HepG2 (cell line): Measurements from ENCODE around the gene FBXL13. TPM values are rescaled to one million over a fixed set of nuclear protein-coding genes. Genes with fewer than 3 reads are reported as not detected.

Source experiments
- ATAC-seq: fragments of 200-7000 bp; cut with Tn5 transposase; 3 replicates; pipeline ENCODE4 v1.9.1; 2020; ENCODE audit warnings: mild to moderate bottlenecking, moderate library complexity
- BruUV-seq: library from RNA; stranded (reverse); fragments of 400-500 nt; replicated peaks from 2 replicates; lab custom pipeline; 2021; lab: Mats Ljungman, UMichigan
- CTCF ChIA-PET: fragments of 300-600 bp; formaldehyde crosslinking; extraction: SDS; loops from one replicate; lab custom pipeline; 2021; ENCODE audit warnings: low total read pairs, inconsistent platforms, low intra/inter-chr PET ratio; lab: Yijun Ruan, JAX
- POLR2A ChIA-PET: fragments of 350-600 bp; sonication (Branson Sonifier 250); formaldehyde crosslinking; loops from one replicate; lab custom pipeline; 2020; ENCODE audit warnings: antibody characterized with exemption, inconsistent platforms; lab: Yijun Ruan, JAX
- DNase-seq: peaks from one replicate; pipeline ENCODE4 v3.0.0-alpha.2; 2015; ENCODE audit warnings: low spot score
- FAIRE-seq: peaks from 3 replicates; lab custom pipeline; 2011; peaks lifted over from hg19 to GRCh38; lab: Jason Lieb, UNC
- H2AFZ ChIP-seq: one replicate; pipeline ENCODE4 v1.6.1; 2011; ENCODE audit warnings: low read length, inconsistent platforms
- H3K27ac ChIP-seq: fragments of 300-600 bp; 3 replicates; pipeline ENCODE4 v1.8.0; 2011; ENCODE audit warnings: mixed run types, mild to moderate bottlenecking, mixed read lengths, low read length, inconsistent platforms; ENCODE audit not compliant: insufficient read depth; ENCODE audit errors: extremely low read length
- H3K27me3 ChIP-seq, 2 experiments: fragments of 200-600 bp in 1 of 2; 2 replicates in 1 of 2; 3 replicates in 1 of 2; pipeline versions ENCODE4 v1.6.0 to v1.8.0; 2011; ENCODE audit warnings: low read length in 2 of 2, mild to moderate bottlenecking in 2 of 2, moderate library complexity in 2 of 2, inconsistent platforms in 1 of 2; ENCODE audit not compliant: insufficient read depth in 2 of 2, control insufficient read depth in 1 of 2
- H3K36me3 ChIP-seq, 2 experiments: fragments of 200-600 bp in 1 of 2; replicated peaks in 1 of 2; 2 replicates in 1 of 2; 3 replicates in 1 of 2; pipeline versions ENCODE4 v1.5.1 to v1.8.0; 2011; ENCODE audit warnings: low read length in 2 of 2, inconsistent platforms in 1 of 2; ENCODE audit not compliant: insufficient read depth in 2 of 2, control insufficient read depth in 1 of 2
- H3K4me1 ChIP-seq: 2 replicates; pipeline ENCODE4 v1.5.1; 2012; ENCODE audit warnings: low read length, inconsistent platforms; ENCODE audit not compliant: insufficient read depth
- H3K4me2 ChIP-seq: 2 replicates; pipeline ENCODE4 v1.6.0; 2011; ENCODE audit warnings: low read depth, low read length, inconsistent platforms
- H3K4me3 ChIP-seq, 3 experiments: fragments of 200-600 bp in 1 of 3; sonication (generic), shearing (Covaris generic) in 1 of 3; replicated peaks in 1 of 3; 2 replicates each; pipeline ENCODE4 v1.5.1; 2011 to 2016; ENCODE audit warnings: low read length in 3 of 3, inconsistent platforms in 2 of 3, low read depth in 2 of 3, mild to moderate bottlenecking in 2 of 3, control low read depth in 1 of 3, mixed read lengths in 1 of 3; ENCODE audit not compliant: insufficient read depth in 1 of 3
- H3K79me2 ChIP-seq: one replicate; pipeline ENCODE4 v1.6.1; 2011; ENCODE audit warnings: low read length, inconsistent platforms; ENCODE audit not compliant: insufficient read depth
- H3K9ac ChIP-seq: 2 replicates; pipeline ENCODE4 v1.6.0; 2011; ENCODE audit warnings: mild to moderate bottlenecking, low read depth, low read length, inconsistent platforms; ENCODE audit not compliant: insufficient read depth
- H3K9me3 ChIP-seq: 2 replicates; pipeline ENCODE4 v1.5.1; 2012; ENCODE audit warnings: mild to moderate bottlenecking, low read length
- H4K20me1 ChIP-seq: 2 replicates; pipeline ENCODE4 v1.6.0; 2011; ENCODE audit warnings: inconsistent platforms, mild to moderate bottlenecking, low read length, moderate library complexity; ENCODE audit not compliant: insufficient read depth
- AKAP8 ChIP-seq: sonication (generic); formaldehyde crosslinking; IDR thresholded peaks from 2 replicates; pipeline ENCODE4 v1.5.1; 2020; ENCODE audit warnings: mild to moderate bottlenecking, missing genetic modification reagents
- DNMT3B ChIP-seq: conservative IDR thresholded peaks from 2 replicates; pipeline ENCODE4 v1.6.1; 2016; ENCODE audit warnings: missing biosample characterization, control low read depth
- HNF1A ChIP-seq, 2 experiments: sonication (generic) in 1 of 2; formaldehyde crosslinking in 1 of 2; IDR thresholded peaks; 2 replicates each; pipeline versions ENCODE4 v1.4.0 to v1.6.1; 2016 to 2020; ENCODE audit warnings: borderline replicate concordance in 1 of 2, low read depth in 1 of 2, mild to moderate bottlenecking in 1 of 2, missing genetic modification reagents in 1 of 2
- KLF12 ChIP-seq: sonication (generic); formaldehyde crosslinking; IDR thresholded peaks from 2 replicates; pipeline ENCODE4 v1.4.0; 2020; ENCODE audit warnings: missing genetic modification reagents, borderline replicate concordance
- MTF1 ChIP-seq: sonication (generic); formaldehyde crosslinking; IDR thresholded peaks from 2 replicates; pipeline ENCODE4 v1.5.0; 2020; ENCODE audit warnings: missing genetic modification reagents
- NR0B2 ChIP-seq: sonication (generic); formaldehyde crosslinking; IDR thresholded peaks from 2 replicates; pipeline ENCODE4 v1.4.0; 2020; ENCODE audit warnings: mild to moderate bottlenecking, missing genetic modification reagents
- ZFP36L1 ChIP-seq: sonication (generic); formaldehyde crosslinking; IDR thresholded peaks from 2 replicates; pipeline ENCODE4 v1.8.0; 2022; ENCODE audit warnings: mild to moderate bottlenecking, missing genetic modification reagents, moderate library complexity
- ZNF362 ChIP-seq: sonication (generic); formaldehyde crosslinking; IDR thresholded peaks from 2 replicates; pipeline ENCODE4 v1.4.0; 2020; ENCODE audit warnings: missing genetic modification reagents, mild to moderate bottlenecking, borderline replicate concordance
- ZNF501 ChIP-seq: sonication (generic); formaldehyde crosslinking; IDR thresholded peaks from 2 replicates; pipeline ENCODE4 v1.5.1; 2020; ENCODE audit warnings: mild to moderate bottlenecking, moderate library complexity, missing genetic modification reagents
- ZNF513 ChIP-seq: sonication (generic); formaldehyde crosslinking; conservative IDR thresholded peaks from 2 replicates; pipeline ENCODE4 v1.5.0; 2020; ENCODE audit warnings: missing genetic modification reagents
- ZNF660 ChIP-seq: sonication (generic); formaldehyde crosslinking; IDR thresholded peaks from 2 replicates; pipeline ENCODE4 v1.5.1; 2020; ENCODE audit warnings: mild to moderate bottlenecking, low read depth, missing genetic modification reagents, borderline replicate concordance
- ZNF800 ChIP-seq: sonication (generic); formaldehyde crosslinking; IDR thresholded peaks from 2 replicates; pipeline ENCODE4 v1.4.0; 2020; ENCODE audit warnings: missing genetic modification reagents
- WGBS: methylation state at CpG from one replicate; pipeline ENCODE4 v1.1.6; 2017; ENCODE audit warnings: low lambda C conversion rate; 5-methylcytosine and 5-hydroxymethylcytosine counted together
- in situ Hi-C: cut with HindIII; loops from 2 replicates; pipeline ENCODE4 v1.10.0; 2017; ENCODE audit warnings: low pct_unique_long_range_greater_than_20kb; ENCODE audit not compliant: extremely low pct_ligation_motif_present
- intact Hi-C: fragments of 100-400 bp; cut with micrococcal nuclease; formaldehyde crosslinking; loops from one replicate; pipeline ENCODE4 v1.10.0; 2022; ENCODE audit not compliant: unreplicated experiment
- polyA plus RNA-seq, 8 experiments: library from polyadenylated mRNA; depleted of rRNA in 3 of 8; stranded (reverse) in 7 of 8; unstranded in 1 of 8; fragments of >200 nt; fragmentation: Illumina TruSeq in 4 of 8; extraction: Trizol in 4 of 8; gene quantifications; 2 replicates each; pipeline versions ENCODE4 v1.2.1 to v1.2.3, GENCODE V29; 2011 to 2016; ENCODE audit warnings: low read depth in 4 of 8, missing spikeins in 1 of 8, mixed read lengths in 1 of 8; ENCODE audit not compliant: insufficient read depth in 1 of 8
- total RNA-seq, 5 experiments: library from RNA; depleted of rRNA; stranded (reverse); fragments of >200 nt; fragmentation: Illumina TruSeq; extraction: Trizol; gene quantifications; 2 replicates each; pipeline ENCODE4 v1.2.3, GENCODE V29; 2016; ENCODE audit warnings: low read depth in 1 of 5

Gene FBXL13
- total and polyA plus RNA-seq, 2 of the 13 experiments (the other 11 are each of a cell fraction or from before 2014, with no cell fraction given), result 0.24 to 0.77 TPM

GRCh38 chr7:102891693-102892261 is 182.8 kb downstream of the FBXL13 start:
- 93% methylated on average over 1 of the region's 1 CpG for whole genome bisulfite sequencing
- intact Hi-C loops, result no loop called here
- TF ChIP-seq AKAP8 (CRISPR knock-in tag), result no peak
- no peak for TF ChIP-seq NR0B2 (CRISPR knock-in tag)
- no peak for TF ChIP-seq ZNF513 (CRISPR knock-in tag)
- TF ChIP-seq ZNF660 (CRISPR knock-in tag), result no peak
- TF ChIP-seq KLF12 (CRISPR knock-in tag), result no peak
- no peak for TF ChIP-seq DNMT3B (CRISPR knock-in tag)
- TF ChIP-seq MTF1, result no peak
- TF ChIP-seq HNF1A (IDR thresholded peaks at IDR 0.05; ENCODE audit: low read depth), result no peak
- TF ChIP-seq HNF1A (CRISPR knock-in tag; IDR thresholded peaks at IDR 0.05; ENCODE audit: borderline replicate concordance), result no peak
- no peak for TF ChIP-seq ZNF501 (CRISPR knock-in tag)
- no peak for TF ChIP-seq ZNF362
- TF ChIP-seq ZFP36L1, result no peak
- TF ChIP-seq ZNF800 (CRISPR knock-in tag), result no peak

More at GRCh38 chr7:102891693-102892261, 182.8 kb downstream of the FBXL13 start:
- FAIRE-seq, result no peak
- Histone ChIP-seq H3K27me3 (no peaks in the 10 kb centered on the region), H3K9ac (no peak overlapping the region), H2AFZ (no peak overlapping the region), H3K27ac (no peak overlapping the region), H4K20me1 (no peaks in the 10 kb centered on the region), H3K36me3 (no peaks in the 10 kb centered on the region), H3K9me3 (no peaks in the 10 kb centered on the region), H3K4me1 (peaks cover 22% of the 10 kb centered on the region), H3K4me3 (no peak overlapping the region), H3K4me2 (no peak overlapping the region), H3K79me2 (no peaks in the 10 kb centered on the region)
- in situ Hi-C loops, result no loop called here
- CTCF ChIA-PET, result no interaction called here
- DNase-seq, result no peak
- BruUV-seq, result no TSS peak
- ATAC-seq, result no peak
- POLR2A ChIA-PET, result no interaction called here
